ENCODE data around the gene MPPED1.

Gene MPPED1

DNA sequence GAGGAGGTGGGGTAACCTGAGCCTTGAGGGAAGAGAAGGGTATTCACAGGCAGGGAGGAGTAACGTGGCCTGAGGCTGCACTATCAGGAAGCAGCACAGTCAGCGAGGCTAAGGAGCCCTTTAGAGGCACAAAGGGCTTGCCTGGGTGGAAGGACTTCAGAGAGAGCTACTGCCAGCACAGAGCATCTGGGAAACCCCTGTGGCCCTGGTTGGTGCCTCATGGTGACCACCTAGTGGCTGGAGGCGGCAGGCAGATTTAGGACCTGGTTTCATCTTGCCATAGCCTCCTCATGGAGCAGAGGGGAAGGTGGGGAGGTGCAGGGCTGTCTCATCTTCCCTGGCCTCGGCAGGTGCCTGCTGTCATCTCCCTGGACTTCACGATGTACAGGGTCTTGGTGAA lies 64.5 kb downstream of the MPPED1 start:
- H3K79me1 ChIP-seq (replicated peaks; ENCODE audit: low read length, poor library complexity, severe bottlenecking), result no peaks in the 10 kb centered on the region
- H2AK5ac ChIP-seq (ENCODE audit: low read length, severe bottlenecking), result no peak overlapping the region
- H2BK5ac ChIP-seq (ENCODE audit: low read depth, low read length, poor library complexity, severe bottlenecking), result no peak overlapping the region
- no peaks in the 10 kb centered on the region for H3K36me3 ChIP-seq (ENCODE audit: control insufficient read depth in 1 of 2, insufficient read depth in 2 of 2, low read depth in 1 of 2, low read length in 2 of 2)
- H4K91ac ChIP-seq (ENCODE audit: low read length), result no peak overlapping the region
- H3K23ac ChIP-seq (ENCODE audit: low read length in 2 of 2), result no peak overlapping the region
- H4K8ac ChIP-seq (ENCODE audit: low read length), result no peak overlapping the region
- no peak overlapping the region for H3K27ac ChIP-seq (ENCODE audit: low read length, poor library complexity, severe bottlenecking)
- no peak overlapping the region for H2BK15ac ChIP-seq (ENCODE audit: low read depth, poor library complexity, severe bottlenecking)
- no peak overlapping the region for H3K4ac ChIP-seq (ENCODE audit: low read depth in 1 of 2, low read length in 2 of 2)
- no peaks in the 10 kb centered on the region for H3K9me3 ChIP-seq (ENCODE audit: control insufficient read depth, low read length)
- no peak overlapping the region for H3K4me3 ChIP-seq (ENCODE audit: insufficient read depth in 1 of 2, low read depth in 1 of 2, low read length in 2 of 2)
- H2BK12ac ChIP-seq (ENCODE audit: low read length in 2 of 2), result no peak overlapping the region
- H3K27me3 ChIP-seq (ENCODE audit: control insufficient read depth in 1 of 2, insufficient read depth in 1 of 2, low read length in 2 of 2), result peaks cover 4 to 10% of the 10 kb centered on the region in 2 experiments
- H3K4me2 ChIP-seq (ENCODE audit: low read length, poor library complexity, severe bottlenecking), result no peak overlapping the region
- 35% methylated on average over 5 of the region's 5 CpGs for WGBS
- no peak overlapping the region for H2BK120ac ChIP-seq (ENCODE audit: low read depth, low read length)
- H3K14ac ChIP-seq (ENCODE audit: low read length in 2 of 2), result no peak overlapping the region
- no peak overlapping the region for H3K9ac ChIP-seq (ENCODE audit: low read length)
- no peak overlapping the region for H3K18ac ChIP-seq (ENCODE audit: low read depth in 1 of 2, low read length in 2 of 2)
- H2AFZ ChIP-seq (ENCODE audit: low read depth, low read length), result no peak overlapping the region
- H3K4me1 ChIP-seq (ENCODE audit: control insufficient read depth, insufficient read depth, low read depth, low read length), result peaks cover 3% of the 10 kb centered on the region
- DNase-seq, result no peak

DNA sequence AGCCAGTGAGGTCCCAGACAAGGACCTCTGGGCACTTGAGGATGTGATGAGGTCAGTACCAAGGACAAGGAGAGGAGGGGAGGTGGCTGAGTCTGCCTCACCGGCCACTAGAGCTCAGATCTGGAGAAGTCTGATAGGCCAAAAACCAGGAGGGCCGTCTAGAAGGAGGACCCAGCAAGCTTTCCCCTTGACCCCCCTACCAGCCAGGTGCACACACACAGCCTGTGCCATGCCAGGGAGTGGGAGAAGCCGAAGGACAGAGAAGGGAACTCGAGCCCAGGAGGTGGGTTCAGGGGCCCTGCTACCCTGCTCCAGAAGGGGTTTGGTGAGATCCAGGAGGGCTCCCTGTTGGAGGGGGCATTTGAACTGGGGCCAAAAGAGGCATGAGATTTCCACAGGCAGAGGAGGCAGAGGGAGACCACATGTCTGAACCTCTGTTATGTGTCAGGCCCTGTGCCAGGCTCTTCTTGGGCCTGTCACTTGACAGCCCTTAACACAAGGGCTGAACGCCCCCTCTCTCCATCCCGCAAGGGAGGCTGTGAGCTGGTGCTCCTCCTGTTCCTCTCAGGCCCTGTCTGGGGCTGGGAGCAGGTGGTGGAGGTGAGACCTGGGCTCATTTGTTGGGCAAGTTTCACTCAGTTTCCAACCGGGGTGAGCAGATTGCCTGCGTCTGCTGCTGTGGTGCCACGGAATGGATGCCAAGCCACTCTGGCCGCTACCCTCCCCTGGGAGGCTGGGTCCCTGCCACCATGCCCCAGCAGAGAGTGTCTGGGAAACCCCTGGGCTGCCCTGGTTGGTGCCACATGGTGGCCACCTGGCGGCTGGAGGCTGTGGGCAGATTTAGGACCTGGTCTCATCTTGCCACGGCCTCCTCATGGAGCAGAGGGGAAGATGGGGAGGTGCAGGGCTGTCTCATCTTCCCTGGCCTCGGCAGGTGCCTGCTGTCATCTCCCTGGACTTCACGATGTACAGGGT lies 65.2 kb downstream of the MPPED1 start:
- no peak overlapping the region for H2BK12ac ChIP-seq (ENCODE audit: low read length in 2 of 2)
- no peaks in the 10 kb centered on the region for H3K79me1 ChIP-seq (replicated peaks; ENCODE audit: low read length, poor library complexity, severe bottlenecking)
- H3K9me3 ChIP-seq (ENCODE audit: control insufficient read depth, low read length), result no peaks in the 10 kb centered on the region
- DNase-seq, result no peak
- H2BK5ac ChIP-seq (ENCODE audit: low read depth, low read length, poor library complexity, severe bottlenecking), result no peak overlapping the region
- peak overlapping the region in 1 of 2 experiments; percentile 27 for H3K23ac ChIP-seq (ENCODE audit: low read length in 2 of 2)
- no peak overlapping the region for H3K18ac ChIP-seq (ENCODE audit: low read depth in 1 of 2, low read length in 2 of 2)
- H3K14ac ChIP-seq (ENCODE audit: low read length in 2 of 2), result no peak overlapping the region
- no peak overlapping the region for H3K4ac ChIP-seq (ENCODE audit: low read depth in 1 of 2, low read length in 2 of 2)
- H3K4me2 ChIP-seq (ENCODE audit: low read length, poor library complexity, severe bottlenecking), result no peak overlapping the region
- no peak overlapping the region for H4K8ac ChIP-seq (ENCODE audit: low read length)
- H3K27ac ChIP-seq (ENCODE audit: low read length, poor library complexity, severe bottlenecking), result no peak overlapping the region
- no peak overlapping the region for H2BK15ac ChIP-seq (ENCODE audit: low read depth, poor library complexity, severe bottlenecking)
- 79% methylated on average over 14 of the region's 14 CpGs for WGBS
- no peaks in the 10 kb centered on the region for H3K36me3 ChIP-seq (ENCODE audit: control insufficient read depth in 1 of 2, insufficient read depth in 2 of 2, low read depth in 1 of 2, low read length in 2 of 2)
- no peak overlapping the region for H3K9ac ChIP-seq (ENCODE audit: low read length)
- no peak overlapping the region for H2AK5ac ChIP-seq (ENCODE audit: low read length, severe bottlenecking)
- no peak overlapping the region for H2BK120ac ChIP-seq (ENCODE audit: low read depth, low read length)
- H3K27me3 ChIP-seq (ENCODE audit: control insufficient read depth in 1 of 2, insufficient read depth in 1 of 2, low read length in 2 of 2), result peaks cover 4 to 10% of the 10 kb centered on the region in 2 experiments
- H3K4me1 ChIP-seq (ENCODE audit: control insufficient read depth, insufficient read depth, low read depth, low read length), result peaks cover 3% of the 10 kb centered on the region
- no peak overlapping the region for H2AFZ ChIP-seq (ENCODE audit: low read depth, low read length)
- no peak overlapping the region for H4K91ac ChIP-seq (ENCODE audit: low read length)
- no peak overlapping the region for H3K4me3 ChIP-seq (ENCODE audit: insufficient read depth in 1 of 2, low read depth in 1 of 2, low read length in 2 of 2)

DNA sequence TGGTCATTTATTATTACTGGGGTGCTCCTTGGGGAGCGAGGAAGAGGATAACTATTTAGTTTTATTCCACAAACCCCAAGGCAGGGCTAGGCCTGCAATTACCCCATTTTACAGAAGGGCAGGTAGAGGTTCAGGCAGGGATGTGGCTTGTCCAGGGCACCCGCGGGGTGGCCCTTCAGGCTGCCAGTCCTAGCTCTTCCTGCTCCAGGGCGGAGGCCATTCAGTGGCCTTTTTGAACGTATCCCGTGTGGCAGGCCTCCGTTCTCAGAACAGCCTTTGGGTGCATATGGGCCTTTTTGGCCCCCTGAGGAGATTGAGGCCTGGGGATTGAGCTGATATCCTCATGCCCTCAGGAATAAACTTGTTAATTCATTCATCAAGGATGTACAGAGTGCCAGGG lies 66.2 kb downstream of the MPPED1 start:
- peaks cover 4 to 17% of the 10 kb centered on the region in 2 experiments for H3K27me3 ChIP-seq (ENCODE audit: control insufficient read depth in 1 of 2, insufficient read depth in 1 of 2, low read length in 2 of 2)
- no peak overlapping the region for H3K4me2 ChIP-seq (ENCODE audit: low read length, poor library complexity, severe bottlenecking)
- H3K36me3 ChIP-seq (ENCODE audit: control insufficient read depth in 1 of 2, insufficient read depth in 2 of 2, low read depth in 1 of 2, low read length in 2 of 2), result no peaks in the 10 kb centered on the region
- no peak overlapping the region for H2BK5ac ChIP-seq (ENCODE audit: low read depth, low read length, poor library complexity, severe bottlenecking)
- H2AFZ ChIP-seq (ENCODE audit: low read depth, low read length), result no peak overlapping the region
- H4K8ac ChIP-seq (ENCODE audit: low read length), result no peak overlapping the region
- H2AK5ac ChIP-seq (ENCODE audit: low read length, severe bottlenecking), result no peak overlapping the region
- H3K14ac ChIP-seq (ENCODE audit: low read length in 2 of 2), result no peak overlapping the region
- no peak overlapping the region for H4K91ac ChIP-seq (ENCODE audit: low read length)
- H3K4ac ChIP-seq (ENCODE audit: low read depth in 1 of 2, low read length in 2 of 2), result no peak overlapping the region
- no peaks in the 10 kb centered on the region for H3K9me3 ChIP-seq (ENCODE audit: control insufficient read depth, low read length)
- no peak overlapping the region for H3K23ac ChIP-seq (ENCODE audit: low read length in 2 of 2)
- DNase-seq, result no peak
- H2BK120ac ChIP-seq (ENCODE audit: low read depth, low read length), result no peak overlapping the region
- H3K18ac ChIP-seq (ENCODE audit: low read depth in 1 of 2, low read length in 2 of 2), result no peak overlapping the region
- H3K9ac ChIP-seq (ENCODE audit: low read length), result no peak overlapping the region
- peaks cover 3% of the 10 kb centered on the region for H3K4me1 ChIP-seq (ENCODE audit: control insufficient read depth, insufficient read depth, low read depth, low read length)
- no peak overlapping the region for H3K4me3 ChIP-seq (ENCODE audit: insufficient read depth in 1 of 2, low read depth in 1 of 2, low read length in 2 of 2)
- H3K27ac ChIP-seq (ENCODE audit: low read length, poor library complexity, severe bottlenecking), result no peak overlapping the region
- H2BK12ac ChIP-seq (ENCODE audit: low read length in 2 of 2), result no peak overlapping the region
- H2BK15ac ChIP-seq (ENCODE audit: low read depth, poor library complexity, severe bottlenecking), result no peak overlapping the region
- no peaks in the 10 kb centered on the region for H3K79me1 ChIP-seq (replicated peaks; ENCODE audit: low read length, poor library complexity, severe bottlenecking)
- WGBS, result 92% methylated on average over 7 of the region's 7 CpGs

DNA sequence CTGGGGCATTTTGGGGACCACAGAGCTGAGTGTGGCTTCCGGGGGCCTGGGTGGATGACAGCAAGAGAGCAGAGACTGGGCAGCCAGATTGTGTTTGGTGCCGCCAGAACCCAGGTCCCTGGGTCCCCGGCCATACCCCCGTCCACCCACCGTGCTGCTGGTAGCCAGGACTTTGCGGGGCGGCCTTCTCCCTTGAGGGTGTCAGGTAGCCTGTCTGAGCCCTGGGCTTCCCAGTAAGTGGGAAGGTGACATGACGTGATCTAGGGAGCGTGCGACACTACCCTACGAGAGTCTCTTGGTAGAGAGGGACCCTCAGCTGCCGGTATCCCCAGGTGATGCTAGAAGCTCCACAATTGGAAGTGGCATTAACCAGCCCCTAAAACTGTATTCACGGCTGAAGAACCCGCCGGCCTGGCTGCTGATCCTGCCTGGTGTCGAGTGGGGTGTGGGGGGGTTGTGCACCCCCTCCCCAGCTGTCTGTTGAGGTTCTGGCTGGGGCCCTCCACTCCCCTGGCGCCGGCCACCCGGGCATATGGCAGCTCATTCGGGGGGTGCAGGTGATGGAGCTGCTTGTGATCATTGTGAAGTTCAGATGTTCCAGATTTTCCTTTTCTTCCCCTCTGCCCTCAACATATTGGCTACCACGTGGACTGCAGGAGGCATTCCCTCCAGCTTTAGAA lies 66.9 kb downstream of the MPPED1 start:
- Histone ChIP-seq H3K36me3 (ENCODE audit: control insufficient read depth in 1 of 2, insufficient read depth in 2 of 2, low read depth in 1 of 2, low read length in 2 of 2) (no peaks in the 10 kb centered on the region), H3K23ac (ENCODE audit: low read length in 2 of 2) (no peak overlapping the region), H3K79me1 (replicated peaks; ENCODE audit: low read length, poor library complexity, severe bottlenecking) (no peaks in the 10 kb centered on the region), H3K9ac (ENCODE audit: low read length) (no peak overlapping the region), H3K9me3 (ENCODE audit: control insufficient read depth, low read length) (no peaks in the 10 kb centered on the region), H3K4me1 (ENCODE audit: control insufficient read depth, insufficient read depth, low read depth, low read length) (peaks cover 2% of the 10 kb centered on the region), H3K4ac (ENCODE audit: low read depth in 1 of 2, low read length in 2 of 2) (no peak overlapping the region), H3K4me2 (ENCODE audit: low read length, poor library complexity, severe bottlenecking) (no peak overlapping the region), H2BK5ac (ENCODE audit: low read depth, low read length, poor library complexity, severe bottlenecking) (no peak overlapping the region), H3K18ac (ENCODE audit: low read depth in 1 of 2, low read length in 2 of 2) (no peak overlapping the region), H2BK12ac (ENCODE audit: low read length in 2 of 2) (no peak overlapping the region), H2BK15ac (ENCODE audit: low read depth, poor library complexity, severe bottlenecking) (no peak overlapping the region), H2AK5ac (ENCODE audit: low read length, severe bottlenecking) (no peak overlapping the region), H2AFZ (ENCODE audit: low read depth, low read length) (no peak overlapping the region), H4K91ac (ENCODE audit: low read length) (no peak overlapping the region), H3K27me3 (ENCODE audit: control insufficient read depth in 1 of 2, insufficient read depth in 1 of 2, low read length in 2 of 2) (peaks cover 4 to 17% of the 10 kb centered on the region in 2 experiments), H3K14ac (ENCODE audit: low read length in 2 of 2) (no peak overlapping the region), H3K4me3 (ENCODE audit: insufficient read depth in 1 of 2, low read depth in 1 of 2, low read length in 2 of 2) (no peak overlapping the region), H2BK120ac (ENCODE audit: low read depth, low read length) (no peak overlapping the region), H3K27ac (ENCODE audit: low read length, poor library complexity, severe bottlenecking) (no peak overlapping the region), H4K8ac (ENCODE audit: low read length) (no peak overlapping the region)
- DNase-seq, result no peak
- 86% methylated on average over 21 of the region's 21 CpGs for WGBS
